Hepatocyte (in vitro differentiated cells): ENCODE results near the gene IGF2BP1. TPM values are rescaled to one million over a fixed set of nuclear protein-coding genes. Genes with fewer than 3 reads are reported as not detected.

Experiments used
- DNase-seq: peaks from one replicate; pipeline ENCODE4 v3.0.0-alpha.2; 2016; ENCODE audit warnings: low spot score
- H2AFZ ChIP-seq: fragments of 200-600 bp; sonication (generic); 2 replicates; pipeline ENCODE4 v1.6.0; 2016; ENCODE audit warnings: antibody characterized with exemption, mild to moderate bottlenecking
- H3K27ac ChIP-seq: fragments of 200-600 bp; sonication (generic); 2 replicates; pipeline ENCODE4 v1.5.1; 2016; ENCODE audit warnings: mild to moderate bottlenecking
- H3K27me3 ChIP-seq: fragments of 200-600 bp; sonication (generic); 2 replicates; pipeline ENCODE4 v1.6.1; 2016
- H3K36me3 ChIP-seq: fragments of 200-600 bp; sonication (generic); replicated peaks from 2 replicates; pipeline ENCODE4 v1.5.1; 2016; ENCODE audit warnings: low read depth; ENCODE audit not compliant: insufficient read depth
- H3K4me1 ChIP-seq: fragments of 200-600 bp; sonication (generic); 2 replicates; pipeline ENCODE4 v1.5.1; 2016; ENCODE audit warnings: mild to moderate bottlenecking, moderate library complexity; ENCODE audit not compliant: insufficient read depth
- H3K4me2 ChIP-seq: fragments of 200-600 bp; sonication (generic); 2 replicates; pipeline ENCODE4 v1.6.0; 2016
- H3K4me3 ChIP-seq: fragments of 200-600 bp; sonication (generic); 2 replicates; pipeline ENCODE4 v1.5.1; 2016; ENCODE audit warnings: mild to moderate bottlenecking
- H3K79me2 ChIP-seq: fragments of 200-600 bp; sonication (generic); 2 replicates; pipeline ENCODE4 v1.6.0; 2017; ENCODE audit warnings: mild to moderate bottlenecking
- H3K9me2 ChIP-seq: fragments of 200-600 bp; sonication (generic); replicated peaks from 2 replicates; pipeline ENCODE4 v1.6.0; 2017; ENCODE audit warnings: mild to moderate bottlenecking; ENCODE audit not compliant: insufficient read depth
- H3K9me3 ChIP-seq: fragments of 200-600 bp; sonication (generic); 2 replicates; pipeline ENCODE4 v1.5.1; 2016; ENCODE audit warnings: low read depth, mild to moderate bottlenecking
- H4K20me1 ChIP-seq: fragments of 200-600 bp; sonication (generic); 2 replicates; pipeline ENCODE4 v1.6.0; 2016; ENCODE audit warnings: mild to moderate bottlenecking; ENCODE audit not compliant: insufficient read depth, poor library complexity, severe bottlenecking
- CTCF ChIP-seq: fragments of 200-600 bp; sonication (generic); IDR thresholded peaks from 2 replicates; pipeline ENCODE4 v1.5.1; 2016; ENCODE audit warnings: antibody characterized with exemption, mild to moderate bottlenecking; ENCODE audit not compliant: poor library complexity
- EZH2 ChIP-seq: fragments of 200-600 bp; sonication (generic); IDR thresholded peaks from 2 replicates; pipeline ENCODE4 v1.6.1; 2016; ENCODE audit warnings: antibody characterized with exemption, mild to moderate bottlenecking, borderline replicate concordance
- EZH2phosphoT487 ChIP-seq: fragments of 200-600 bp; sonication (generic); IDR thresholded peaks from one replicate; pipeline ENCODE4 v1.6.1; 2018; ENCODE audit warnings: antibody characterized with exemption, mild to moderate bottlenecking, low read depth, moderate library complexity; ENCODE audit not compliant: unreplicated experiment, severe bottlenecking
- WGBS: methylation state at CpG from one replicate; pipeline ENCODE4 v1.1.6; 2016; ENCODE audit warnings: low lambda C conversion rate; ENCODE audit errors: missing lambda C conversion rate; 5-methylcytosine and 5-hydroxymethylcytosine counted together
- polyA plus RNA-seq: library from polyadenylated mRNA; unstranded; fragments of >200 nt; fragmentation: Nextera tagmentation; extraction: Ambion mirVana; gene quantifications from 2 replicates; pipeline ENCODE4 v1.2.1, GENCODE V29; 2016
- total RNA-seq: library from RNA; depleted of rRNA; stranded (reverse); fragments of >200 nt; gene quantifications from 2 replicates; pipeline ENCODE4 v1.2.3, GENCODE V29; 2014

The IGF2BP1 gene
- total and polyA plus RNA-seq, 2 experiments from 2014 or later: 40.7 to 50.0 TPM

GRCh38 chr17:49067163-49067562 is 70.0 kb downstream of the IGF2BP1 start:
- no peaks in the 10 kb centered on the region for H4K20me1 ChIP-seq
- no peak overlapping the region for H3K27ac ChIP-seq
- H2AFZ ChIP-seq: no peak overlapping the region
- TF ChIP-seq EZH2: no peak
- TF ChIP-seq CTCF: no peak
- TF ChIP-seq EZH2phosphoT487: no peak
- no peaks in the 10 kb centered on the region for H3K27me3 ChIP-seq
- H3K4me2 ChIP-seq: no peak overlapping the region
- H3K36me3 ChIP-seq: no peaks in the 10 kb centered on the region
- DNase-seq: no peak
- H3K79me2 ChIP-seq: no peaks in the 10 kb centered on the region
- no peak overlapping the region for H3K4me3 ChIP-seq
- H3K4me1 ChIP-seq: peaks cover 4% of the 10 kb centered on the region
- WGBS: 69% methylated on average over 8 of the region's 8 CpGs
- H3K9me3 ChIP-seq: no peaks in the 10 kb centered on the region
- H3K9me2 ChIP-seq: no peaks in the 10 kb centered on the region

GRCh38 chr17:49069585-49070273 is 72.5 kb downstream of the IGF2BP1 start:
- no peak overlapping the region for H3K4me2 ChIP-seq
- H2AFZ ChIP-seq: no peak overlapping the region
- H3K27ac ChIP-seq: no peak overlapping the region
- H3K79me2 ChIP-seq: no peaks in the 10 kb centered on the region
- H3K27me3 ChIP-seq: no peaks in the 10 kb centered on the region
- H3K4me3 ChIP-seq: no peak overlapping the region
- TF ChIP-seq EZH2phosphoT487 (no peak), CTCF (no peak), EZH2 (no peak)
- no peaks in the 10 kb centered on the region for H3K9me2 ChIP-seq
- no peaks in the 10 kb centered on the region for H3K36me3 ChIP-seq
- no peaks in the 10 kb centered on the region for H4K20me1 ChIP-seq
- no peak for DNase-seq
- WGBS: 93% methylated on average over 2 of the region's 2 CpGs
- H3K4me1 ChIP-seq: no peaks in the 10 kb centered on the region
- no peaks in the 10 kb centered on the region for H3K9me3 ChIP-seq

DNA sequence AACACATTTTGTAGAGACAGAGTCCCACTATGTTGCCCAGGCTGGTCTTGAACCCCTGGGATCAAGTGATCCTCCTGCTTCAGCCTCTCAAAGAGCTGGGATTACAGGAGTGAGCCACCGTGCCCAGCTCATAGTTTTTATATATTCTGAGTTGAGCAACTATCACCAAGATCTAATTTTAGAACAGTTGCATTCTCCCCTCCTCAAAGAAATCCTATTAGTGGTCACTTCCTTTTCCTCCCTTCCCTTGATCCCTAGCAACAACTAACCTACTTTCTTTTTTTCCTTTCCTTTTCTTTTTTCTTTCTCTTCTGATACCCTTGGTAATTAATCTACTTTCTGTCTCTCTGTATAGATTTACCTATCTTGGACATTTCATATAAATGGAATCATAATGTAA is 73.9 kb downstream of the IGF2BP1 start:
- no peak overlapping the region for H3K4me2 ChIP-seq

More for the DNA sequence above, 73.9 kb downstream of the IGF2BP1 start:
- Histone ChIP-seq H4K20me1 (no peaks in the 10 kb centered on the region), H3K9me3 (no peaks in the 10 kb centered on the region), H3K4me3 (no peak overlapping the region), H3K79me2 (no peaks in the 10 kb centered on the region), H3K27ac (no peak overlapping the region), H3K9me2 (no peaks in the 10 kb centered on the region), H3K4me1 (peaks cover 5% of the 10 kb centered on the region), H3K36me3 (no peaks in the 10 kb centered on the region), H3K27me3 (no peaks in the 10 kb centered on the region), H2AFZ (no peak overlapping the region)
- 79% methylated on average over 1 of the region's 1 CpG for WGBS
- TF ChIP-seq CTCF (no peak), EZH2 (no peak), EZH2phosphoT487 (no peak)
- no peak for DNase-seq
